WTC11 (cell line): ENCODE data around the gene GATA1.

Experiments
- ATF6 ChIP-seq: sonication (generic); formaldehyde crosslinking; IDR thresholded peaks from 2 replicates; pipeline ENCODE4 v1.8.1; 2023; ENCODE audit warnings: mild to moderate bottlenecking, missing genetic modification reagents
- CBFB ChIP-seq: sonication (generic); formaldehyde crosslinking; IDR thresholded peaks from 2 replicates; pipeline ENCODE4 v1.8.1; 2022; ENCODE audit warnings: mild to moderate bottlenecking, low read depth, missing genetic modification reagents
- CTCF ChIP-seq: fragments of 200-600 bp; IDR thresholded peaks from 2 replicates; pipeline ENCODE4 v1.8.0; 2022; ENCODE audit warnings: antibody characterized with exemption
- FOXP1 ChIP-seq: sonication (generic); formaldehyde crosslinking; IDR thresholded peaks from 2 replicates; pipeline ENCODE4 v1.8.0; 2022; ENCODE audit warnings: missing genetic modification reagents, mild to moderate bottlenecking, moderate library complexity, borderline replicate concordance
- FOXP4 ChIP-seq: sonication (generic); formaldehyde crosslinking; IDR thresholded peaks from 2 replicates; pipeline ENCODE4 v1.8.0; 2022; ENCODE audit warnings: mild to moderate bottlenecking, missing genetic modification reagents
- IRF1 ChIP-seq: sonication (generic); formaldehyde crosslinking; IDR thresholded peaks from 2 replicates; pipeline ENCODE4 v1.8.0; 2023; ENCODE audit warnings: missing genetic modification reagents
- MAX ChIP-seq: sonication (generic); formaldehyde crosslinking; IDR thresholded peaks from 2 replicates; pipeline ENCODE4 v1.8.0; 2022; ENCODE audit warnings: mild to moderate bottlenecking, missing genetic modification reagents
- MXD4 ChIP-seq: fragments of 250-450 bp; sonication (Bioruptor Pico); IDR thresholded peaks from 2 replicates; pipeline ENCODE4 v1.8.0; 2021; ENCODE audit warnings: mild to moderate bottlenecking, moderate library complexity, borderline replicate concordance
- NFE2L1 ChIP-seq: sonication (generic); formaldehyde crosslinking; IDR thresholded peaks from 2 replicates; pipeline ENCODE4 v1.8.1; 2023; ENCODE audit warnings: missing genetic modification reagents
- SP1 ChIP-seq: sonication (generic); formaldehyde crosslinking; conservative IDR thresholded peaks from 2 replicates; pipeline ENCODE4 v1.8.1; 2022; ENCODE audit warnings: missing genetic modification reagents
- USF2 ChIP-seq: sonication (generic); formaldehyde crosslinking; IDR thresholded peaks from 2 replicates; pipeline ENCODE4 v1.8.1; 2023; ENCODE audit warnings: mild to moderate bottlenecking, missing genetic modification reagents, moderate library complexity
- ZNF416 ChIP-seq: fragments of 250-450 bp; sonication (Bioruptor Pico); IDR thresholded peaks from 2 replicates; pipeline ENCODE4 v1.9.0; 2021; ENCODE audit warnings: mild to moderate bottlenecking, inconsistent platforms
- ZSCAN18 ChIP-seq: fragments of 250-450 bp; sonication (Bioruptor Pico); IDR thresholded peaks from 2 replicates; pipeline ENCODE4 v2.1.2; 2022; ENCODE audit warnings: mild to moderate bottlenecking, moderate library complexity

- no peak for TF ChIP-seq ZNF416 (CRISPR knock-in tag)
- TF ChIP-seq CBFB (CRISPR knock-in tag) = no peak
- TF ChIP-seq CTCF = no peak
- no peak for TF ChIP-seq MAX
- no peak for TF ChIP-seq USF2 (CRISPR knock-in tag)
- TF ChIP-seq FOXP4 (CRISPR knock-in tag) = no peak
- TF ChIP-seq ATF6 = no peak
- no peak for TF ChIP-seq ZSCAN18 (CRISPR knock-in tag)
- TF ChIP-seq FOXP1 (CRISPR knock-in tag) = no peak
- TF ChIP-seq MXD4 = no peak
- TF ChIP-seq SP1 (CRISPR knock-in tag) = no peak
- no peak for TF ChIP-seq IRF1 (CRISPR knock-in tag)
- TF ChIP-seq NFE2L1 = no peak
Observed at GRCh38 chrX:48782216-48782615, 4.2 kb upstream of the GATA1 start.
